PFSK-1 (cell line): ENCODE measurements around the gene SEC14L6.

Source experiments
- FOXP2 ChIP-seq: optimal IDR thresholded peaks from 2 replicates; pipeline ENCODE3; 2011; ENCODE audit warnings: borderline replicate concordance, control low read depth, inconsistent platforms; ENCODE audit not compliant: insufficient read depth; ENCODE audit errors: extremely low read length, extremely low read depth
- POLR2AphosphoS5 ChIP-seq: IDR thresholded peaks from 2 replicates; pipeline ENCODE4 v1.6.1; 2012; ENCODE audit warnings: low read depth, mild to moderate bottlenecking, control low read depth, low read length, moderate library complexity
- REST ChIP-seq, 2 experiments: IDR thresholded peaks; 2 replicates each; pipeline versions ENCODE4 v1.6.1 to v1.8.0; 2011 to 2012; ENCODE audit warnings: low read depth in 2 of 2, low read length in 2 of 2, control low read depth in 1 of 2, inconsistent platforms in 1 of 2, mild to moderate bottlenecking in 1 of 2, moderate library complexity in 1 of 2; ENCODE audit not compliant: insufficient read depth in 1 of 2
- SIN3A ChIP-seq: IDR thresholded peaks from 2 replicates; pipeline ENCODE4 v1.6.1; 2012; ENCODE audit warnings: mild to moderate bottlenecking, low read length, moderate library complexity, borderline replicate concordance; ENCODE audit not compliant: insufficient read depth
- TAF1 ChIP-seq: IDR thresholded peaks from 2 replicates; pipeline ENCODE4 v1.6.1; 2012; ENCODE audit warnings: low read length, control low read depth, borderline replicate concordance; ENCODE audit not compliant: insufficient read depth

The SEC14L6 gene

GRCh38 chr22:30492144-30492543 lies 54.4 kb downstream of the SEC14L6 start:
- no peak for TF ChIP-seq TAF1
- no peak for TF ChIP-seq REST (IDR thresholded peaks at IDR 0.05; ENCODE audit: insufficient read depth in 1 of 2, low read depth in 2 of 2, low read length in 2 of 2)
- TF ChIP-seq POLR2AphosphoS5, result no peak

- no peak for TF ChIP-seq POLR2AphosphoS5
- TF ChIP-seq REST (IDR thresholded peaks at IDR 0.05; ENCODE audit: insufficient read depth in 1 of 2, low read depth in 2 of 2, low read length in 2 of 2), result no peak
- no peak for TF ChIP-seq FOXP2
- TF ChIP-seq SIN3A, result no peak
- no peak for TF ChIP-seq TAF1
These were observed 55.2 kb downstream of the SEC14L6 start for GRCh38 chr22:30491381-30491780.

GRCh38 chr22:30490399-30490798 lies 56.1 kb downstream of the SEC14L6 start:
- TF ChIP-seq POLR2AphosphoS5, result no peak
- no peak for TF ChIP-seq REST (IDR thresholded peaks at IDR 0.05; ENCODE audit: insufficient read depth in 1 of 2, low read depth in 2 of 2, low read length in 2 of 2)
- no peak for TF ChIP-seq FOXP2
- TF ChIP-seq TAF1, result no peak
- TF ChIP-seq SIN3A, result no peak

- TF ChIP-seq SIN3A (no peak), FOXP2 (no peak), POLR2AphosphoS5 (no peak), TAF1 (no peak), REST (IDR thresholded peaks at IDR 0.05; ENCODE audit: insufficient read depth in 1 of 2, low read depth in 2 of 2, low read length in 2 of 2) (no peak)
These were observed 58.4 kb downstream of the SEC14L6 start for GRCh38 chr22:30488121-30488520.

- no peak for TF ChIP-seq REST (IDR thresholded peaks at IDR 0.05; ENCODE audit: insufficient read depth in 1 of 2, low read depth in 2 of 2, low read length in 2 of 2)
- TF ChIP-seq POLR2AphosphoS5, result no peak
- TF ChIP-seq FOXP2, result no peak
- no peak for TF ChIP-seq SIN3A
- no peak for TF ChIP-seq TAF1
These were observed 59.9 kb downstream of the SEC14L6 start for GRCh38 chr22:30486661-30487115.
